GM21526 (cell line): ENCODE measurements around the gene PTGFRN.

Source experiments
- ATAC-seq: cut with Tn5 transposase; IDR thresholded peaks from one replicate; pipeline ENCODE4 v1.9.1; 2021; ENCODE audit warnings: moderate library complexity; ENCODE audit not compliant: unreplicated experiment, low FRiP score

PTGFRN gene

GRCh38 chr1:116991918-116992317 lies 82.2 kb downstream of the PTGFRN start:
- ATAC-seq: no peak

GRCh38 chr1:116993286-116993685 lies 83.6 kb downstream of the PTGFRN start:
- ATAC-seq: no peak

- ATAC-seq: no peak
Measured at GRCh38 chr1:116994411-116994810, 84.7 kb downstream of the PTGFRN start.

- no peak for ATAC-seq
Measured at GRCh38 chr1:116997066-116997465, 87.3 kb downstream of the PTGFRN start.

- no peak for ATAC-seq
Measured at GRCh38 chr1:116997636-116998035, 87.9 kb downstream of the PTGFRN start.

- no peak for ATAC-seq
Measured at GRCh38 chr1:116999596-116999995, 89.9 kb downstream of the PTGFRN start.

GRCh38 chr1:117000142-117000541 lies 90.4 kb downstream of the PTGFRN start:
- no peak for ATAC-seq

- peak; percentile 89 for ATAC-seq
Measured at GRCh38 chr1:117001254-117001927, 91.7 kb downstream of the PTGFRN start, which contains the start of gene CD101. CD101 (plus strand) TSS chr1:117001760; CDS start chr1:117001818, 58 bp downstream.

- ATAC-seq: no peak
Measured at GRCh38 chr1:117003223-117003875, 93.6 kb downstream of the PTGFRN start.

GRCh38 chr1:117007719-117008013 lies 98.0 kb downstream of the PTGFRN start:
- ATAC-seq: no peak

- no peak for ATAC-seq
Measured at GRCh38 chr1:117008656-117009055, 98.9 kb downstream of the PTGFRN start.

GRCh38 chr1:117009132-117009531 lies 99.4 kb downstream of the PTGFRN start:
- ATAC-seq: no peak

- ATAC-seq: no peak
Measured at GRCh38 chr1:117010310-117010969, 100.7 kb downstream of the PTGFRN start.

GRCh38 chr1:117011334-117011733 lies 101.6 kb downstream of the PTGFRN start:
- no peak for ATAC-seq

- no peak for ATAC-seq
Measured at GRCh38 chr1:117013309-117013858, 103.7 kb downstream of the PTGFRN start.

GRCh38 chr1:117014209-117014608 lies 104.5 kb downstream of the PTGFRN start:
- no peak for ATAC-seq

GRCh38 chr1:117015724-117016123 lies 106.0 kb downstream of the PTGFRN start:
- ATAC-seq: no peak

- ATAC-seq: no peak
Measured at GRCh38 chr1:117017062-117017461, 107.3 kb downstream of the PTGFRN start.

GRCh38 chr1:117017648-117018047 lies 107.9 kb downstream of the PTGFRN start:
- peak; percentile 81 for ATAC-seq

GRCh38 chr1:117020526-117021156 lies 110.9 kb downstream of the PTGFRN start:
- no peak for ATAC-seq

GRCh38 chr1:117022114-117022513 lies 112.4 kb downstream of the PTGFRN start:
- ATAC-seq: no peak
